Measurements from ENCODE around the gene ABHD2.
"Not testable (repeated sequence)": the region's sequence is repeated elsewhere in the genome, so short reads cannot be mapped to it uniquely, and the experiment has no call there.

Gene ABHD2

DNA sequence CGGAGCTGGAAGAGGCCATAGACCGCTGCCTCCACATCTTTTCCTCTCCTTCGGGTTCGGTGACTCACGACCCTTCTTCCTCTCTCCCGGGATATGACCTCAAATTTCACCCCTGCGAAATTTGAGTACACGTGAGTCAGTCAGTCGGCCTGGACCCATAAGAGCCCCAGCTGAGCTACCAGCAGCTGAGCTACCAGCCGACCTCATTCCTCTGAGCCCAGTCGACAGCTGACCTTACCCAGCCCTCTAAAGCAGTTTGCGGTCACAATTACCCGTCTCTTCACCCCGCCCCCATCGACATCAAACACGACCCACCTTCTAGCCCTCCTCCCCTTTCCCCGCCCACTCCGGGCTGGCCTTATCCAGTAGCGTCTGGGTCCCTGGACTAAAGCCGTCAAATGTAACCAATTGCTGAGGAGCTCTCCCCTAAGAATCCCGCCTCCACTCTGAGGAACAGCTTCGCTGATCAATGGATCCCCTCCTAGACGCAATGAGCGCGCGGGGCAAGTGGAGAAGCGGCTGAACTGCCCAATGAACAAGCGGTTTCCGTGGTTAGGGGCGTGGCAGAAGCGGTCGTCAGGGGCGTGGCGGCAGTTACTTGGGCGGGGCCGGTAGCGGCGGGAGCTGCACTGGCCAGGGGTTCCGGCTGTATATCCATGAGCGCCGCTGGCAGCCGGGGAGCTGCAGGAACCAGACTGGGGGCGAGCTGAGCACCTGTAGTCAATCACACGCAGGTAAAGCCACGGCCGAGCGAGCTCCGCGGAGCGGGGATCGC is at the start of gene ABHD2:
ABHD2 (plus strand) TSS at position 627 of the 775 bp plus-strand sequence. CDS start 27,872 bp downstream, outside the sequence.
- H3K4me3 ChIP-seq (ENCODE audit: low read depth, low read length), result peak within 1 kb of the TSS; percentile 80

DNA sequence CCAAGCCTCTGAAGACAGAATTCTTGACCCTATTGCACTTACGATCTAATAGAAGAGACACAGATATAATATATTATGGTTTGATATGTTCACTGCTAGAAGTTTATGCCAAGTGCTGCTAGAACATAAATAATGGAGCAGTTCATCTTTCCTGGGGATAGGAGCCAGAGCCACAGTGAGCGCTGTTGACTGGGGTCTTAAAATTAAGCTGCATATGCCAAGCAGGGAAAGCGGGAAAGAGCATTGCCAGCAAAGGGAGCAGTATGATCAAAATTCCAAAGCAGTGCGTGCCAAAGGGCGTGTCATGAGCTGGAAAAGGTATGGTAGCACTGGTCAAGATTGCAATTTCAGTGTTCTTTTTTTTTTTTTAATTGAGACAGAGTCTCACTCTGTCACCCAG is 49.1 kb upstream of the ABHD2 start:
- no peak overlapping the region for H3K4me3 ChIP-seq (ENCODE audit: low read depth, low read length)

DNA sequence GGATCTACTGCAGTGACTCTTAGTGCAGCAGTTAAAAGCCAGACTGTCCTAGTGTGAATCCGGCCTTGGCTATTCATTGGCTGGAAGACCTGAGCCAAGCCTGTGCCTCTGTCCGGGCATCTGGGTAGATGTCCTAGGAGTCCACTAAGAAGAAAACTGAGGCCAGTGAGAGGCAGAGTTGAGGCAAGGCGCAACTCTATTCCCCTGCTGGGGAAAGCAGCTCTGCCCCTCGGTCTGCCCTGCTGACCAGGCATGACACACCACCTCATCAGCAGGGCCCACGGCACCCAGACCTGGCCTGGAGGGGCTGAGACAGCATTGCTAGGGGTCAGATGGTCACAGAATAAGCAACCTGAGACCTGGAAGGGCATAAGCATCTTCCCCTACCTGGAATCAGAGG is 46.7 kb upstream of the ABHD2 start:
- no peak overlapping the region for H3K4me3 ChIP-seq (ENCODE audit: low read depth, low read length)

- no peak overlapping the region for H3K4me3 ChIP-seq (ENCODE audit: low read depth, low read length)
These were observed 45.9 kb upstream of the ABHD2 start for GRCh38 chr15:89042387-89042786.

GRCh38 chr15:89043031-89044002 is 44.9 kb upstream of the ABHD2 start:
- H3K4me3 ChIP-seq (ENCODE audit: low read depth, low read length), result no peak overlapping the region

DNA sequence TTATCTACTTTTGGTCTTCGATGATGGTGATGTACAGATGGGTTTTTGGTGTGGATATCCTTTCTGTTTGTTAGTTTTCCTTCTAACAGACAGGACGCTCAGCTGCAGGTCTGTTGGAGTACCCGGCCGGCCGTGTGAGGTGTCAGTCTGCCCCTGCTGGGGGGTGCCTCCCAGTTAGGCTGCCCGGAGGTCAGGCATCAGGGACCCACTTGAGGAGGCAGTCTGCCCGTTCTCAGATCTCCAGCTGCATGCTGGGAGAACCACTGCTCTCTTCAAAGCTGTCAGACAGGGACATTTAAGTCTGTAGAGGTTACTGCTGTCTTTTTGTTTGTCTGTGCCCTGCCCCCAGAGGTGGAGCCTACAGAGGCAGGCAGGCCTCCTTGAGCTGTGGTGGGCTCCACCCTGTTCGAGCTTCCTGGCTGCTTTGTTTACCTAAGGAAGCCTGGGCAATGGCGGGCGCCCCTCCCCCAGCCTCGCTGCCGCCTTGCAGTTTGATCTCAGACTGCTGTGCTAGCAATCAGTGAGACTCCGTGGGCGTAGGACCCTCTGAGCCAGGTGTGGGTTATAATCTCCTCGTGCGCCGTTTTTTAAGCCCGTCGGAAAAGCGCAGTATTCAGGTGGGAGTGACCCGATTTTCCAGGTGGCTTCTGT is 39.1 kb upstream of the ABHD2 start:
- H3K4me3 ChIP-seq (ENCODE audit: low read depth, low read length), result not testable (repeated sequence)

DNA sequence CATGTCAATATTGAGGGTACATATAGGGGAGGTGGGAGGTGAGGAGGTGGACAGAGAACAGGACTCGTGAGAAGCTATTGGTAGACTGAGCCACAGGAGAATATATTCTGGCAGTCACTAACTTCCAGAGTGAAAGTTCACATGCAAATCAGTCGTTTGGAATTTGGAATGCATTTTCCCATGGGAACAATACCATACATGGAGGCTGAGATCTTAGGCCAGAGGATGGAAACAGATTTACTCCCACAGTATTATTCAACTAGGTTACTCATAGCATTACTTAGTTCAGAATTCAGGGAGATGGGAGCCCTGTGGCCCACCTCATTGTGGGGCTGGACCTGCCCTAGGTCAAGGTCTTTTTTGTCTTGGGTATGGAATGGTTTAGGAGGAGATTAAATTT is 36.4 kb upstream of the ABHD2 start:
- no peak overlapping the region for H3K4me3 ChIP-seq (ENCODE audit: low read depth, low read length)

- H3K4me3 ChIP-seq (ENCODE audit: low read depth, low read length), result no peak overlapping the region
These were observed 35.8 kb upstream of the ABHD2 start for GRCh38 chr15:89052474-89052873.

DNA sequence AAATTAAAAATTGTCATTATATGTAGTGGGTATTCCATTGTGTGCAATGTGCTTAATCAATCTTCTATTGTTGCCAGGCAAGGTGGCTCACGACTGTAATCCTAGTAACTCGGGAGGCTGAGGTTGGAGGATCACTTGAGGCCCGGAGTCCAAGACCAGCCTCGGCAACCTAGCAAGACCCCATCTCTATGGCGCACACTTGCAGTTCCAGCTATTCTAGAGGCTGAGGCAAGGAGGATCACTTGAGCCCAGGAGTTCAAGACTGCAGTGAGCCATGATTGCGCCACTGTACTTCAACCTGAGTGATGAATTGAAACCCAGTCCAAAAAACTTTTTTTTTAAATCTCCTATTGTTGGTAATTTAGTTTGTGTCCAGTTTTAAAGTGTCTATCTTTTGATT is 33.4 kb upstream of the ABHD2 start:
- no peak overlapping the region for H3K4me3 ChIP-seq (ENCODE audit: low read depth, low read length)

DNA sequence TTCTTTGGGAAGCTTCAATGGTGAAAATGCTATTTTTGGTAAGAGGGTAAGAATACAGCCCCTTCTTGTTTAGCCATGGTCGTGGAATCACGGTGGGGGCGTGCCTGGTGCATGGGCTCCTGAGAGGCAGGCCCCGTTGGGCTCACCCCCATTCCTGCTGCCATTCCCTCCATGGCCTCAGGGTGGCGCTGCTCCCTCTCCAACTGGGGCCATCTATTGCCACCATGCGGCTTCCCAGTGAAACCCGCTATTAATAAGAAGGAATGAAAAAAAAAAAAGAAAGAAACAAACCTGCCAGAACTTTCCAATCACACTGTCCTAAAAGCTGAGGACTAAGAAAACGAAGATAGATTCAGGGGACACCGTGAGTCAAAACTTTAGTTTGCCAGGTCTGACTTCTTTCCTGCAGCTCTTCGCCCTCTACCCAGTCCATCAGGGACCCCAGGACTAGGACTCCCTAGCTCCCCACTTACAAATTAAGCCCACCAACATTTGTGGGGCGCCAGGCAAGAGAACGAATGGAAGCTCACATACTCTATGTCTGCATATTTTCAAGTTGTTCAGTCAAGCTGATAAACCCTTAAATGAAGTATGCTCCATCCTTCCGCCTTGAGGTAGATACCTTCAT is 30.6 kb upstream of the ABHD2 start:
- no peak overlapping the region for H3K4me3 ChIP-seq (ENCODE audit: low read depth, low read length)

DNA sequence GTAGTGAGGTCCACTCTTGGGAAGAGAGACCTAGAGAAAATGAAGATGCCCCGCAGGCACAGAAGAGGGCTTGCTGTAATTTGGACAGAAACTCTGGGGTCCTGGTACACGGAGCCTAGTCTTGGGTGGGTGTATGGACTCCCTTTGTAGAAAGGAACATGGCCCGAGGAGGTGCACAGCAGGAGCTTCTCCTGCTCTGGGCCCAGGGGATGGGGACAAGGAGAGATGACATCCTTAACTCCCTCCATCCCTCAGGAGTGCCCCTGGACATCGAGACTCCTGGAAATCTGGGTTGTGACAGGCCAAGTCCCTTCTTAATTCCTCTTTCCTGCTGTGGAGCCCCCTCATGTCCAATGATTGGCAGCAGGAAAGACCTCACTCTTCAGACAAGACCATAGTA is 29.9 kb upstream of the ABHD2 start:
- H3K4me3 ChIP-seq (ENCODE audit: low read depth, low read length), result no peak overlapping the region

DNA sequence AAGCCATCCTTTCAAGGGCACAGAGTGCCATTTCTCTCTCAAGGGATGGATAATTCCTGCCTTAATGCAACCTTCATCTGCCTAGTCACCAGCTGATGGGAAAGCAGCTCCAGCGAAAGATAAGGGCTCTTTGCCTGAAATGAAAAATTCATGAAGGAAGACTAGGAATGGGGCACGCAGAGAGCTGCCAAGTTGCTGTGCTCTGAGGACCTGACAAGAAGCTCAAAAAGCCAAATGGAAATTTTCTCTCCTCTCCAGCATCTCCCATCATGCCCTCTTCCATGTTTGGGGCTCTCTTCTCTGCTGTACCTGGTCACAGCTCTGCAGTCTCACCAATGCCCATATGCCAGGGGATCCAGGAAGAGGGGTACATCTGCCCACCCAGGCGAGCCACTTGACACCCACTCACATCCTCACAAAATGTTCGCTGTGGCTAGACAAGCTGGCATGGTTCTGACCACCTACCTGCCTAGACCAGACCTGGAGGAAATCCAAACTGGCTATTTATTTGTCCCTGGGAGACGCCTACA is 29.3 kb upstream of the ABHD2 start:
- H3K4me3 ChIP-seq (ENCODE audit: low read depth, low read length), result no peak overlapping the region

GRCh38 chr15:89066280-89066679 is 22.0 kb upstream of the ABHD2 start:
- no peak overlapping the region for H3K4me3 ChIP-seq (ENCODE audit: low read depth, low read length)

- H3K4me3 ChIP-seq (ENCODE audit: low read depth, low read length), result no peak overlapping the region
These were observed 20.5 kb upstream of the ABHD2 start for GRCh38 chr15:89067751-89068150.

DNA sequence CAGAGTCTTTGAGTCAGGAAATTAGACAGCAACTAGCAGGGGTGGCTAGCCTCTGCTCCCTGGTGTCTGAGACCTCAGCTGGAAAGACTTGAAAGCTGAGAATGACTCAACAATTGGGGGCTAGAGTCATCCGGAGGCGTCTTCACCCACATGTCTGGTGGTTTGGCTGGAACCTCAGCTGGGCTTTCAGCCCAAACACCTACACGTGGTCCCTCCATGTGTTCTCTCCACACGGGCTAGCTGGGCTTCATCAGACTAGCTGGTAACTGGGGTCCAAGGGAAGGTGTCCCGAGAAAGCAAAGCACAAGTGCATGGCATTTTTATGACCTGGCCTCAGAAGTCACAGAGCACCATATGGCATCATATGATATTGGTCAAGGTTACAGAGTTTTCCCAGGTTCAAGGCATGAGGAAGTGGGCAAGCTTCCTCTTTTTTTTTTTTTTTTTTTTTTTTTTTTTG is 19.9 kb upstream of the ABHD2 start:
- H3K4me3 ChIP-seq (ENCODE audit: low read depth, low read length), result no peak overlapping the region

DNA sequence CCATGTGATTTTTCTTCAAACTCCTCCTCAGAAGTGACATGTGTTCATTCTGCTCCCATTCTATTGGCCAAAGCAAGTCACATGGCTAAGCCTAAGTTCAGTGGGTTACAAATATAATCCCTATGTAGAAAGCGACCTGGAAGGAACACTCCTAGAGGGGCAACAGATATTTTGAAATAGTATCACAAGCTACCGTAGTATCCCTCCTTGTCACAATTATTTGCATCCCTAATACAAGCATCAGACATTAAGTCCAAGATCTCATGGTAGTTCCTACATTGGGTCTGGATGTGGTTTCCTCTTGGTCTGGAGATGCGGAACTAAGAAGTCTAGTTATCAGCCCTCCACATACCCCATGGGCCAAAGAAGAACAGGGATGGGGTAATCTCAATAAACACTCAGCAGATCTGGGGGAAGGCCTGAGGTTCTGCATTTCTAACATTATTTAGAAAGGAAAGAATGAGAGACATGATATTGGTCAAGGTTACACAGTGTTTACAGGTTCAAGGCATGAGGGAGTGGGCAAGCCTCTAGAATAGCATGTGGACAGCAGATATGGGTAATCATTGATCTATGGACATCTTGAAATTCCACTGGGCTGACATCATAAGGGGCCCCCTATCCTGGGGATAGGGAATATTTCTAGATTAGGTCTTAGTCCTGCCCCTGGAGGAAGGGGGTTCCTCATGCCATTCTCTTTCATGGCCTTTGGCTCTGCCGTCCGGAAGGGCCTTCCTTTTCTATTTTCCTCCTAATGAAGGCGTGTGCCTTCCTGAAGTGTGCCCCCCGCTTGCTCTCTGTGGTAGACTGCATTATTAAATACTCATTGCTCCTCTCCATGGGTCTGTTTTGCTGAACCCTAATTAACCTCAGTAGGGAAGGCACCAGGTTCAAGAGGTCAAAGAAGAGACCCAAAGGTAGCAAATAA is 17.8 kb upstream of the ABHD2 start:
- H3K4me3 ChIP-seq (ENCODE audit: low read depth, low read length), result no peak overlapping the region

DNA sequence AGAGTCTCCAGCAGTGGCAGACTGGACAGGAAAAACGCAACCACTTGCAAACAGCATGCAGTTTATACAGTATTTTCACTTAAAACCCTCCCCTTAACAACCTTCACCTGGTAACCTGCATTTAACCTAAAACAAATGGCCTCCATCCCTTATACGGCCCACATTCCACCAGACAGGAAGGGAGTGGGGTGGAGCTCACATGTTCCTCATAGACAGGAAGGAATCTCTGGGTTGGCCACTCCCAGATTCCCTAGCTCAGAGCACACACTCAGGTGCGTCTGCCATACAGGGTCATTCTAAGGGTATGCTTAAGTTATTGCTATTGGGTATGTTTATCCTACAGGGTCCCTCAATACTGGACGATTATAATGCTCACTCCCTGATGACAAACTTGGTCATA is 16.8 kb upstream of the ABHD2 start:
- no peak overlapping the region for H3K4me3 ChIP-seq (ENCODE audit: low read depth, low read length)

GRCh38 chr15:89072277-89072869 is 15.9 kb upstream of the ABHD2 start:
- H3K4me3 ChIP-seq (ENCODE audit: low read depth, low read length), result no peak overlapping the region

DNA sequence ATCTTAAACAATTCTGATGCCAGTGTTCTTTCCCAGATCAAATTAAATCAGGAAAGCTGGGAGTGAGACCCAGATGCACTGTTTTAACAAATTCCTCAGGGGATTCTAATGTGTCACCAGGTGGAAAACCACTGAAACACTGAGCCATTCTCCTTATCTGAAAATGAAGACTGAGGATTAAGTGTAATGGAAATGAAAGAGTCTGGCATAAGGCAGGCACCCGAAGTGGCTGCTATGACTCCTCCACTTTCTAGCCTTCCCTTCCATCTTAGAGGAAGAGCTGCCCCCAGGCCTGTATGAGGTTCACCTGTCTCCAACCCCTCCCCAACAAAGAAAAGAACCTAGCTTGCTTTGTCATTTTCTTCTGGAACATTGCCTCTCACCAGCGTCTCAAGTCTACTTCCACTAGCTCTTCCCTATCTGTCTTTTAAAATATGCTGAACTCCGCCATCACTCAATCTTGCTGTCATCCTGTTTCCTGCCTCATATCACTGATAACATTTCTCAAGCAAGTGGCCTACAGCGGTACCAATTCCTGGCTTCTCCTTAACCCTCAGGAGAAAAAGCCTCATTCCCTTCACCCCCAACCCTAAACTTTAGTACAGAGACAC is 13.7 kb upstream of the ABHD2 start:
- H3K4me3 ChIP-seq (ENCODE audit: low read depth, low read length), result no peak overlapping the region

All from iPS-11a (cell line).